GM23338 (cell line): ENCODE results near the gene NXPE4.
"Not testable (repeated sequence)": the region's sequence is repeated elsewhere in the genome, so short reads cannot be mapped to it uniquely, and the experiment has no call there.

Source experiments
- CTCF ChIP-seq, 2 experiments: fragments of 200-600 bp in 1 of 2; sonication (generic) in 1 of 2; conservative IDR thresholded peaks; 2 replicates each; pipeline versions ENCODE4 v1.5.1 to v1.6.1; 2016 to 2017; ENCODE audit warnings: antibody characterized with exemption in 2 of 2, low read depth in 2 of 2, mild to moderate bottlenecking in 2 of 2, moderate library complexity in 1 of 2
- EZH2 ChIP-seq: fragments of 200-600 bp; sonication (generic); IDR thresholded peaks from one replicate; pipeline ENCODE4 v1.8.0; 2017; ENCODE audit warnings: antibody characterized with exemption, mild to moderate bottlenecking, low read depth; ENCODE audit not compliant: unreplicated experiment
- EZH2phosphoT487 ChIP-seq: fragments of 200-600 bp; sonication (generic); IDR thresholded peaks from one replicate; pipeline ENCODE4 v1.8.1; 2018; ENCODE audit warnings: antibody characterized with exemption; ENCODE audit not compliant: unreplicated experiment
- POLR2AphosphoS5 ChIP-seq: IDR thresholded peaks from 2 replicates; pipeline ENCODE4 v1.6.1; 2016; ENCODE audit warnings: antibody characterized with exemption, low read depth
- TF ChIP-seq, protein P1 (sequence below): IDR thresholded peaks from one replicate; pipeline ENCODE4 v1.6.1; 2018; ENCODE audit warnings: antibody characterized with exemption; ENCODE audit not compliant: unreplicated experiment

GRCh38 chr11:114612199-114612598 lies 16.6 kb upstream of the NXPE4 start:
- TF ChIP-seq CTCF (conservative IDR thresholded peaks at IDR 0.05; ENCODE audit: low read depth in 2 of 2); EZH2phosphoT487; EZH2; POLR2AphosphoS5: not testable (repeated sequence)
- TF ChIP-seq, protein P1, sequence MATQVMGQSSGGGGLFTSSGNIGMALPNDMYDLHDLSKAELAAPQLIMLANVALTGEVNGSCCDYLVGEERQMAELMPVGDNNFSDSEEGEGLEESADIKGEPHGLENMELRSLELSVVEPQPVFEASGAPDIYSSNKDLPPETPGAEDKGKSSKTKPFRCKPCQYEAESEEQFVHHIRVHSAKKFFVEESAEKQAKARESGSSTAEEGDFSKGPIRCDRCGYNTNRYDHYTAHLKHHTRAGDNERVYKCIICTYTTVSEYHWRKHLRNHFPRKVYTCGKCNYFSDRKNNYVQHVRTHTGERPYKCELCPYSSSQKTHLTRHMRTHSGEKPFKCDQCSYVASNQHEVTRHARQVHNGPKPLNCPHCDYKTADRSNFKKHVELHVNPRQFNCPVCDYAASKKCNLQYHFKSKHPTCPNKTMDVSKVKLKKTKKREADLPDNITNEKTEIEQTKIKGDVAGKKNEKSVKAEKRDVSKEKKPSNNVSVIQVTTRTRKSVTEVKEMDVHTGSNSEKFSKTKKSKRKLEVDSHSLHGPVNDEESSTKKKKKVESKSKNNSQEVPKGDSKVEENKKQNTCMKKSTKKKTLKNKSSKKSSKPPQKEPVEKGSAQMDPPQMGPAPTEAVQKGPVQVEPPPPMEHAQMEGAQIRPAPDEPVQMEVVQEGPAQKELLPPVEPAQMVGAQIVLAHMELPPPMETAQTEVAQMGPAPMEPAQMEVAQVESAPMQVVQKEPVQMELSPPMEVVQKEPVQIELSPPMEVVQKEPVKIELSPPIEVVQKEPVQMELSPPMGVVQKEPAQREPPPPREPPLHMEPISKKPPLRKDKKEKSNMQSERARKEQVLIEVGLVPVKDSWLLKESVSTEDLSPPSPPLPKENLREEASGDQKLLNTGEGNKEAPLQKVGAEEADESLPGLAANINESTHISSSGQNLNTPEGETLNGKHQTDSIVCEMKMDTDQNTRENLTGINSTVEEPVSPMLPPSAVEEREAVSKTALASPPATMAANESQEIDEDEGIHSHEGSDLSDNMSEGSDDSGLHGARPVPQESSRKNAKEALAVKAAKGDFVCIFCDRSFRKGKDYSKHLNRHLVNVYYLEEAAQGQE = not testable (repeated sequence)
